ENCODE data around the gene PBLD.

The PBLD gene

DNA sequence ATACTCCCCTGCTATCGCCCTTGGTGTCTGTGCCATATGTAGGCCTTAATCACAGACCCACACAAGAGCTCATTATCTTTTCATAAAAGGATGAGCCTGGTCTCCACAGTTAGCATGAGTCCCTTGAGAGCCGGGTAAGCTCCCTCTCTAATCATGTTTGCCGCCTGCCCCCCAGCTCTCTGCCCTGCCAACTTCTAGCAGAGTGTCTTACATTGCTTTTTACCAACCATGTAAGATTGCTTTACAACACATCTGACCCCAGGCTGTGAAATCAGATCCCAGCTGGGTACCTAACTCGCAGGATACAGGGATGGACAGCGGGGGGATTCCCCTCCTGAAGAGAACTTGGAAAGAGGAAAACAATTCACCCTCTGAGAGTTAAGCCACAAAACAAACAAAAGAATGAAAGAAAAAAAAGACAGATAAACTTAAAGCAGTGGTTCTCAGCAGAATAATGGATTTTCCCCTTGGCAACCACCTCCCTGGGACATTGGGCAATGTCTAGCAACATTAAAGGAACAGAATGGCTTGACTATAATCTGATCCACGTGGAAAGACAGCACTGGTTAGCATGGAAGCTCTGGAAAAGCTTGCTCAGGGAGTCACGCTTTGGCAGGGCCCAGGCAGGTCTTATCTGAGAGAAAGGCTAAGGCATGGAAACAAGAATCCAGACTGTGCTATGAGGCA, 61.4 kb downstream of the PBLD start:
- in situ Hi-C loops (cut with MboI; ENCODE audit: low sequenced_read_pairs, unreplicated experiment): no loop called here
- TF ChIP-seq, protein P1, sequence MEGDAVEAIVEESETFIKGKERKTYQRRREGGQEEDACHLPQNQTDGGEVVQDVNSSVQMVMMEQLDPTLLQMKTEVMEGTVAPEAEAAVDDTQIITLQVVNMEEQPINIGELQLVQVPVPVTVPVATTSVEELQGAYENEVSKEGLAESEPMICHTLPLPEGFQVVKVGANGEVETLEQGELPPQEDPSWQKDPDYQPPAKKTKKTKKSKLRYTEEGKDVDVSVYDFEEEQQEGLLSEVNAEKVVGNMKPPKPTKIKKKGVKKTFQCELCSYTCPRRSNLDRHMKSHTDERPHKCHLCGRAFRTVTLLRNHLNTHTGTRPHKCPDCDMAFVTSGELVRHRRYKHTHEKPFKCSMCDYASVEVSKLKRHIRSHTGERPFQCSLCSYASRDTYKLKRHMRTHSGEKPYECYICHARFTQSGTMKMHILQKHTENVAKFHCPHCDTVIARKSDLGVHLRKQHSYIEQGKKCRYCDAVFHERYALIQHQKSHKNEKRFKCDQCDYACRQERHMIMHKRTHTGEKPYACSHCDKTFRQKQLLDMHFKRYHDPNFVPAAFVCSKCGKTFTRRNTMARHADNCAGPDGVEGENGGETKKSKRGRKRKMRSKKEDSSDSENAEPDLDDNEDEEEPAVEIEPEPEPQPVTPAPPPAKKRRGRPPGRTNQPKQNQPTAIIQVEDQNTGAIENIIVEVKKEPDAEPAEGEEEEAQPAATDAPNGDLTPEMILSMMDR (IDR thresholded peaks at IDR 0.05; ENCODE audit: borderline replicate concordance, control extremely low read depth, extremely low read depth, insufficient read depth, missing control alignments): no peak

DNA sequence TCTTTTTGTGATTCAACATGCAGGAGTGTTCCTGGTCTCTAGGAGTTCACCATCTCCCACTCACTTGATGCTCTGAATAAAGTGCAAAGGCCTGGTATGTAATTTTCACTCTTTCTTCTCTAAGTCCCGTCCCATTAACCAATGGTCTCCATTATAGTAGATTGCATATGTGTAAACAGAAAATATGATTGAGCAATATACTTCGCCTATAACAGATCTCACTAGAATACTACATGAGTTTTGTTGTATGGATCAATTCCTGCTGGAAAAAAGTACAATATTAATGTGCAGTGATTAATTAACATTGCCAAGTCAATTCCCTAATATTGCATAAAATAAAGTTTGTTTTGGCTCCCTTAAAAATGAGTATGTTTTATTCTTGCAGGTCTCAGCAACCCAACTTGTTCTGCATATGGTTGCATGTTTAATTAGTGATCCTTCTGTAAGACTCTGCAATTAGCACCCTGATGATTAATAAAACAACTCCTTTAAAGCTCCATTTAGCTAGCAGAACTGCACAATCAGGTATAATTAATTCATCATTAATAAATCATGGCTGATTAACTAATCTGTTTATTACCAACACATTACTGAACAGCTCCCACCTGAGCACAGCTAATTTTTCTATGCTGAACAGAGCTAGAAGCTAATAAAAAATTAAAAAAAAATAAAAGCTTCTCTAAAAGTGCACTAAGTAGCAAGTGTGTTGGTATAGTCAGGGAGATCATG, 63.0 kb downstream of the PBLD start:
- in situ Hi-C loops (cut with MboI; ENCODE audit: low sequenced_read_pairs, unreplicated experiment): no loop called here
- DNase-seq (ENCODE audit: low spot score): no peak
- TF ChIP-seq, protein P1 (IDR thresholded peaks at IDR 0.05; ENCODE audit: borderline replicate concordance, control extremely low read depth, extremely low read depth, insufficient read depth, missing control alignments): no peak

More for the DNA sequence above, 61.4 kb downstream of the PBLD start:
- DNase-seq (ENCODE audit: low spot score): no peak

DNA sequence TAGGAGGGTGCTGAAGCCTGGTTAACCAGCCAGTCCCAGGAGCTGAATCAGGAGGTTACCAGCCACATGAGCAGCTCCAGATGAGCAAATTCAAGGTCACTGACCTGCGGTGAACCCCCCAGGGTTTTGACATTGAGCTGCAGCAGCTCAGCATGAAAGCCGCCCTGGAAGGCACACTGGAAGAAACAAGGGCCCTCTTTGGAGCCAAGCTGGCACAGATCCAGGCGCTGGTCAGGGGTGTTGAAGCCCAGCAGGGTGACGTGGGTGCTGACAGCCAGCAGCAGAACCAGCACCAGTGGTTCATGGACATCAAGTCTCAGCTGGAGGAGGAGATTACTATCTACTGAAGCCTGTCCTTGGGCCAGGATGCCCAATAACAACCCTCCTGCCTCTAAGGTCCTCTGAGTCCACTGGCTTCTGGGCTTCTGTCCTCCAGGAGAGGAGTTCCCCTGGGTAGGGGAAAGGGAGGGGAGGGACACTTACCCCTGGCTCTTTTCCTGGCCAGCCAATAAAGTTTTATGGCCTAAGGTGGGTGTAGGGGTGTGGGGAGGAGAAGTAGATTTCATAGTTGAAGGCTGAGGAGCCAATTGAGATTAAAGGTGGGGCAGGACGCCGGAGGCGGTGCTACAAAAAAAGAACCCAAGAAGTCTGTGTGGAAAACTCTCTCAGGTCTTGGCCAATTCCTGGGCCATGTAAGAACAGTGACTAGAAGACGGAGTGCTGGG, 71.4 kb downstream of the PBLD start:
- in situ Hi-C loops (cut with MboI; ENCODE audit: low sequenced_read_pairs, unreplicated experiment): no loop called here
- no peak for DNase-seq (ENCODE audit: low spot score)
- TF ChIP-seq, protein P1 (IDR thresholded peaks at IDR 0.05; ENCODE audit: borderline replicate concordance, control extremely low read depth, extremely low read depth, insufficient read depth, missing control alignments): no peak

DNA sequence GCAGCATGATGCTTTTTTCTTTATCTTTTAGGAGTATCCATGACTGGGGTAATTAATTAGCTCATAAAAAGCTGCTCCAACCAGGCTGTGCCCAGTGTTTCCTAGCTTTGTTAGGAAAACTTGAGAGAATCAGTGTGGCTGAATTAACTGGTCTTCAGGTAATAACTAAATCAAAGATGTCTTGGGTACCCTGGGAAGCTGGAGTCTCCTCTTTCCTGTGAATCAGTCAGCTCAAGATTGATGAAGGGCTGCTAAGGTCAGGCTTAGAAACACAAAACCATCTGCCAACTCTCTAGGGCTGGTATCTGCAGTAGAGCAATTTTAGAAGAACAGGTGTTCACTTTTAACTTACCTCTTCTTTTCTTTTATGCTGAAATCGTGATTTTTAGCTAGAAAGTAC, 79.4 kb downstream of the PBLD start:
- TF ChIP-seq, protein P1 (IDR thresholded peaks at IDR 0.05; ENCODE audit: borderline replicate concordance, control extremely low read depth, extremely low read depth, insufficient read depth, missing control alignments): no peak
- in situ Hi-C loops (cut with MboI; ENCODE audit: low sequenced_read_pairs, unreplicated experiment): no loop called here
- DNase-seq (ENCODE audit: low spot score): no peak

DNA sequence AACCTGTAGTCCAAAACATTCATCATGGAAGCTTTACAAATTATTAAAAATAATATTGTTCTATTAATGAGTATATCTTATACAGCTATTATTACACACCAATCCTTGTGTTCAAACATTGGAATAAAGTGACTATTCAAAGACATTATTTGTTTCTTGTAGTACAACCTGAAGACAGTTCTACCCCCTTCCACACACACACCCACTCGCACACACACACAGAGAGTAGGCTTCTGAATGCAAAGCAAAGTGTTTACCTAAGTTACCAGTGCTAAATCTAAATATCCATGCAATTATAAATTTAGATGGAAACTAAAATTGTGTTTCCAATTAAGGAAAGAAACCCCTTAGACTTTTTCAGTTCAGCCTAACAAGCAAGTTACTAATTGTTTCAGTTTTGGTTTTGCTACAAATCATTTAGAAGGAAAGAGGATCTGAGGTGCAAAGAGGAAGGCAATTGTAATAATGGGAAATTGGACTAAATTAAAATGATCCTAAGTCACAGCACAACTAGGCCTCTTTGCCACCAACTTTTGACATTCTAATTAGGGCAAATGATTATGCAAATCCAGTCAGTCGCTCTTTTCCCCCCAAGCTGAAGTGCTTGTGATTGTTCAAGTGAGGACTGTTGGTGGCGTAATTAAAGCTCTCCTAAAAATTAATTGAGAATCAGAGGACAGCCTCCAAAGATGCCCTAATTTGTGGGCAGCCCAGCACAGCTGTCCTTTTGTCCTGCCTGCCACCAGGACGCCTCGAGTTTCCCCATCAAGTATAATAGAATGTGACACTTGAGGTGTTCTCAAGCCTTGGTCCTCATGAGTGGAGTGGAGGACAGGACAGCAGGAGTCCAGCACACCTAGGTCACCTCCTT, 80.9 kb downstream of the PBLD start:
- TF ChIP-seq, protein P1 (IDR thresholded peaks at IDR 0.05; ENCODE audit: borderline replicate concordance, control extremely low read depth, extremely low read depth, insufficient read depth, missing control alignments): no peak
- in situ Hi-C loops (cut with MboI; ENCODE audit: low sequenced_read_pairs, unreplicated experiment): no loop called here
- DNase-seq (ENCODE audit: low spot score): peak; percentile 32

DNA sequence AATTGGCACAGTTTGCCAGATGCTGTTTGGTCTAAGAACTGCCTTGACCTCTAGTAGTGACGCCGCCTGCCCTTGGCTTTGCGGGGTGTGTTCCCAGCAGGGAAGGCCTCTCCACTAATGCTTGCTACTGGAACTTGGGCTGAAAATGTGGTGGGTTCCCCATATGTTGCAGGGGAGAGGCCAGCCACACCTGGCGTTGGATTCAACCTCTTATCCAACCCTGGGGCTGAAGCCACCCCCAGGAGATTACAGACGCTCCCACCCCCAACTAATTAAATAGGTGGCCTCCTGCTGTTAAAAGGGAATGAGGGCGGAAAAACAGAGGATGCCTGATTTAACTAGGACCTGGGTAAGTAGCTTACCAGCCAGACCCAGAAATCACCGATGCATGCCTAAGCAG, 81.6 kb downstream of the PBLD start:
- in situ Hi-C loops (cut with MboI; ENCODE audit: low sequenced_read_pairs, unreplicated experiment): no loop called here
- TF ChIP-seq, protein P1 (IDR thresholded peaks at IDR 0.05; ENCODE audit: borderline replicate concordance, control extremely low read depth, extremely low read depth, insufficient read depth, missing control alignments): no peak
- DNase-seq (ENCODE audit: low spot score): no peak
